HG03521 (cell line): Measurements from ENCODE around the gene STUM.
"Not testable (repeated sequence)": the region's sequence is repeated elsewhere in the genome, so short reads cannot be mapped to it uniquely, and the experiment has no call there.

Experiments
- ATAC-seq: cut with Tn5 transposase; IDR thresholded peaks from one replicate; pipeline ENCODE4 v1.9.1; 2021; ENCODE audit warnings: mild to moderate bottlenecking, moderate library complexity; ENCODE audit not compliant: unreplicated experiment

Gene STUM

DNA sequence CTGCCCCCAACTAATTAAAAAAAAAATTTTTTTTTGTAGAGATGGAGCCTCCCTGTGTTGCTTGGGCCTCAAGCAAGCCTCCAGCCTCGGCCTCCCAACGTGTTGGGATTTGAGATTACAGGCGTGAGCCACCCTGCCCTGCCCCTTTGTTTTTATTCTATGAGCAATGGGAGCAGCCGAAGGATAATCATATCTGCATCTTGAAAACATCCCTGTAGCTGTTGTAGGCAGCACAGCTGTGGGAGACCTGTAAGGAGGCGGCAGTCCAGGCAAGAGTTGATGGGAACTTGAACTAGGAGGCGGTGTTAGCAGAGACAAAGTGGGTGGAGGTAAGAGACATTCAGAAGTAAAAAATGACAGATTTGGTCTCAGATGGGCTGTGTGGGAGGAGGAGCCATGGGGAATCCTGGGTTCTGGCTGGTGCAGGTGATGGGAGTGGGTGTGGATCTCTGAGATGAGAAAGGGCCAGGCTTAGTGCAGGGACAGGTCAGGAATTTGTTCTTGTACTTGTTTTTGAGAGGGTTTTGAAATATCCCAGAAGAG lies 31.3 kb downstream of the STUM start:
- no peak for ATAC-seq

DNA sequence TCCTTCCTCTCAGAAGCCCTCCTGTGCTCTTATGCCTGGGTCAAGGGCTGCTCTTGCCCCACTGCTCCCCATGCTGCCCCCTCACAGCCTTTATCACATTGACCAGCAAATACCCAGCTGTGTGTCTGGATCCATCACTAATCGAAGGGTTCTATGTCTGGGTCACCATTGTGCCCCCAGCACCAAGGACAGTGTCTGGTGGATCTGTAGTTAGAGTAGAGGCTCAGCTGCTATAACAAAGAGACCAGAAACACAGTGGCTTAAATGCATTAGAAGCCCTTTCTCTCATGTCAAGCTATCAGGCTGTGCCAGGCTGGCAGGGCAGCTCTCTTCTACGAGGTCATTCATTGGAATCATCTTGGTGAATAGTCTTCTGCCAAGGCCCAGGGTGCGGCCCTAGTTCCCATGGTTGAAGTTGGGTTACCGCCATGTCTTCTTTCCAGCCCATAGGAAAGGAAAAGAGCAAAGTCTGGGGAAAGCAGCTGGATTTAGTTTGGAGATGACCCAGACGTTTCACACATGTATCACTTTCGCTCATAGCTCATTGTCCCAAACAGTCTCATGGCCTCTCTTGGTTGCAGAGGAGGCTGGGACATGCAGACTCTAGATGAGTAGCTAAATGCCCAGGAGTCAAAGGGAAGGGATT lies 32.2 kb downstream of the STUM start:
- ATAC-seq: no peak

GRCh38 chr1:226581650-226582330 lies 33.2 kb downstream of the STUM start:
- no peak for ATAC-seq

GRCh38 chr1:226582966-226583365 lies 34.4 kb downstream of the STUM start:
- no peak for ATAC-seq

DNA sequence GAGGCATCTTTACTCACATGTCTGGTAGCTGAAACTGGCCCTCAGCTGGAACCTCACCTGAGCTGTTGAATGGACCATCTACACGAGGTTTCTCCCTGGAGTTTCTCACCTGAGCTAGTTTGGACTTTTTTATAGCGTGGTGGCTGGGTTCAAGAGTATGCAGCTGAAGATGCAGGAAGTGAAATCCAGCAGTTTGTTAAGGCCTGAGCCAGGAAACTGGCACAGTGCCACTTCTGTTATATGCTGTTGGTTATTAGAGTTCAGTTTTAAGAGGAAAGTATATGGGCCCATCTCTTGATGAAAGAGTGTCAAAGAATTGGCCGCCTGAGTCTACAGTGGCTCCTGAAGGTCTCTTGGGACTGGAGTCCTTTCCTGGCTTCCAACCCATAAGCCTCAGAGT lies 35.6 kb downstream of the STUM start:
- ATAC-seq: no peak

DNA sequence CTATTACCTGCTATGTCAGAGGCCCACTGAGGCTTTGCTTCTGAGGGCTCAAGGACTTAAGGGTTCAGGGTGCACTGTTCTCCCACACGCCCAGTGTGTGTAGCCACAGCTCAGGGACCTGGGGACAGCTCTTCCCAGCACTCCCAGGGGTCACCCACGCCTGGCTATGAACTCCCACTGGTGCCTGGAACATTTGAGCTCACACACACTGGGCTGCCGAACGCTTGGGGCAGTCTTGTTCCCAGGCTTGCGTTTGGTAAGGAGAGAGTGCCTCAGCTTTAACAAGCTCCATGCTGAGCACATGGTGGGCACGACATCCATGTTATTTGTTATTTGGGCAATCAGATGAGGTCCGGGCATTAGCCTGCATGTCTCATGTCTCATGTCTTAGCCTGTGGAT lies 37.6 kb downstream of the STUM start:
- ATAC-seq: no peak

DNA sequence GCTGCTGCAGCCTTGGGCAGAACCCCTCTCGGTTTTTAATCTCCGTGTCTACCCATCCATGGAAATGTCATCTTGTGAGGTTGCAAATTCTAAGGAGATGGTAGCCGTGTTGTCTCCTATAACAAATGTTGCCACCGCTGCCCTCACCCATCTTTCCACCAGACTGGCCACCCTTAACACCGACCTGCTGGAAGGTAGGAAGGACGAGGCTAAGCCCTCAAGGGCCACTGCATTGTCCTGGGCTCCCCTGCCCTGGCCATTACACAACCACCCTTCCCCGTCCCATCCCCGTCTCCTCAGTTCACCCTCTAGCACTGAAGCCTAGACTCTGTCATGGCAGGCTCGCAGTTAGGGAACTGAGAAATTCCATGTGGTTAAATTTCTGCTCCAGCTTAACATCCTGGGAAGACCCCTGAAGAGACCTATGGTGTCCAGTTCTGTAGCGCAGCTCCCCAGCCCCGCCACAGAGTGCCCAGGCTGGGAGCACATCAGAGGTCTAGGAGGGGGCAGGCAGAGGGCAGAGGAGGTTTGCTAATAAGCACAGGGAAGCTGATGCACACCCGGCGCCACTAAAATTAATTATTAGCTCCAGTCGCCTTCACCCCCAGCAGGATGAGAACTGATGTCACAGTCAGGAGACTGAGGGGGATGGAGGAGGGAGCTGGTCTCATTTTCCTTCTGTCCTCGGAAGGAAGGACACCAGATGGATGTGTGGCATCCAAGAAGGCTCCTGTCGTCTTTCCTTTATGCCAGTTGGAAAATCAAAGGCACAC lies 38.3 kb downstream of the STUM start:
- no peak for ATAC-seq

DNA sequence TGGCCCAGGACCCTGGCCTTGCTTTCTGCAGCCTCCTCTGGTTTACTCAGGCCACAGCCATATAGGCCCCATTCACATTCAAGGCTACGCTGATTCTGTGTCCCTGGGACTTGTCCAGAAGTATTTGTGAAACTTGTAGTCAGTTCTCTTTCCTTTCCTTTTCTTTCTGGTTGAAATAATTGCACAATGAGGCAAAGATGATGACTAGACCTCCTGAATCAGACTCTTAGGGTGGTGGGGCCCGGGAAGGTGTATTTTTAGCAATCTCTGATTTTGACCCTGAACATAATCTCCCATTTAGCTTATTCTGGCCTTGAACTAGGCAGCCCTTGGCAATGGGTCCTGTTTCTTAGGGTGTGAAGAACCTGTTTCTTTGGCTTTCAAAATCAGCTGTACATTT lies 39.9 kb downstream of the STUM start:
- ATAC-seq: no peak

DNA sequence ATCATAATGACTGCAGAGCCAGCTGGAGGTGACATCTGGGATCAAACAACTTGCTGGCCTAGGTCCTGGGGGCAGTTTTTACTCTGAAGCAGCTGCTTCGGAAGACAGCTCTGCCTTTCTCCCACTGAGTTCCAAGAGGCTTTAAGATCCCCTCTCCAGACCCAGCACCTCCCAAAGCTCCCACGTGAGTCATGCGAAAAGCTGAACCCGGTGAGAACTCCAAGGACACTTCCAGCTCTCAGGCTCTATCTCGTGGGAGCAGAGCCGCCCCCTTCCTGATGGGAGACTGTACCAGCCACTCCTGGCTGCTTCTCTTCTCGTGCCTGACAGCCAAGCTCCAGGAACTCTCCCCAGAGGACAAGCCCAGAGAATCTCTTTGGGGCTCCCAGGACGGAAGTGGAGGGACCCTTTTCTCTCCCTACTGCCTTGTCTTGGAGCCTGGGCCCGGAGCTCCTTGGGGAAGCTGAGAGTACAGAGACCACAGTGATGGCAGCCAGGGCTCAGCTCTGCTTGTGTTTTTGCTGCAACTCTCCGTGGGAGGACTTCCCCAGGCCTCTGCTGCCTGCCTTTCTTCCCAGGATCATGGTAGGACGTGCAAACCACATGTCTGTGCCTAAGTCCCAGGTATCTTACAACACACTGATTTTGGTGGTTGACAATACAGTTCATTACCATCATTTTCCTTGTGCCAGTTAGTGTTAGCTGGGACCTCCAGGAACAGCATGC lies 40.6 kb downstream of the STUM start:
- ATAC-seq: no peak

DNA sequence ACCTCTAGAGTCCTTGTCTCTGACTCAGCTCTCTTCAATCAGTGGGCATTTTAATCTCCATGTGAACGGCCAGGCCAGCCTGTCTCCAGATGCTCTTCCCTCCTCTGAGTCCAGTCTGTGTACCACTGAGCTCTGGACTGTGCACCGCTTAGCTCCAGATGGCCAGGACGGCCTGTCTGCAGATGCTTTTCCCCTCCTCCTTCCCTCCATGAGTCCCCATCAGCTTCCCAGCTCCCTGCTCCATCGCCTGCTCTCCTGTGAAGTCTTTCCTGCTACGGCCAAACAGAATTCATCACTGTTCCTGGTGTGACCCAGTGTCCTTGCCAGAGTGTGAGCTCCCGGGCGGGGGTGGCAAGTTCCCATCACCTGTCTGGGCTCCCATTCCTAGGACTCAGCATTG lies 42.0 kb downstream of the STUM start:
- no peak for ATAC-seq

DNA sequence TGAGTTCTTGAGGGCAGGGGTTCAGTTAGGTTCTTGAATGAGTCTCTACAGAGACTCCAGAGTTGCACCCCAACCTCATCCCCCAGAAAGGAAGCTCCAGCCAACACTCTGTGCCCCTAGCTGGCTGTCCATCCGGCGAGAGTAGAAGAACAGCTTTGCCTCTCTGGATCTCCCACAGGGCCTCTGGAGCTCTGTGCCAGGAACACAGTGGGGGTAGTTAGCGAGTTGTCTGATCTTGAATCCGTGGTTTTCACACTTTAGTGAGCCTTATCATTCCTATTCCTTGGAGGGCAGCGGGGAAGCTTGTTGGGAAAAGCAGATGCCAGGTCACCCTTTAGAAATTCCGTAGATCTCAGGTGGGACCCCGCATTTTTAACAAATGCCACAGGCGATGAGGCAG lies 45.0 kb downstream of the STUM start:
- ATAC-seq: no peak

GRCh38 chr1:226596531-226597165 lies 48.1 kb downstream of the STUM start:
- ATAC-seq: no peak

DNA sequence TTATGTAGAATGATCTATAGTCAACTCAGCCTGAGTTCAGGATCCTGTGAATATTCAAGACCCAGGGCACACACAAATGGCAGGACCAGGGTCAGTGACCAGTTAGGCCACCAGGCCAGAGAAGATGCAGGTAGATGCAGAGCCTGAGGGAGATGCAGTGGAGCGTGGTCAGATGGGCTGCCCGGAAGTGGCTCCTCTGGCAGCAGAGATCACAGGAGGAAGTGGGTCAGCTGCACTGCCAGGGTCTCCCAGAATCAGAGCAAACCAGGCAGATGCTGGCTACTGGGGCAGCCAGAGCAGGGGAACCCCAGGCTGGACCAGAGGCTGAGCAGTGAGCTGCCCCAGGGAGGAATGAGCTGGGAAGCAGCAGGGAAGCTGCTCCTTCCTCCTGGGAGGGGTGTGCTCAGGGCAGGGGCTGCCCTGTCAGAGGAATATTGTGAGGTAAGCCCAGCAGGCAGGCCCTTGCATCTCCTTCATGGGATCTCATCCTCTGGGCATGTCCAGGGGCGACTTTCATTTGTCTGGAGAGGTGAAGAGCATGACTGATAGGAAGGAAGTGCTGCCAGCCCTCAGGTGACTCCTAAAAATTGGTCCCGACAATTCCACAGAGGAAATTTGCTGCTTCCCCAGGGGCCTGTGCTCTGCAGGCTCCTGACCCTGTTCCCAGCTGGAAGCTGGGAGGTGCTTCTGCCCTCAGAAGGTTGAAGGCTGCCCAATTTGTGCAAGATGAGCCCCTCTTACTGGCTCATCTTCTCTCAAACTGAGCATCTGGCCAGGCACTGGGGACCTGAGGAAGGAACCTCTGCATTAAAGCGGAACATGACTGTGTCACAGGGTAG lies 49.3 kb downstream of the STUM start:
- no peak for ATAC-seq

DNA sequence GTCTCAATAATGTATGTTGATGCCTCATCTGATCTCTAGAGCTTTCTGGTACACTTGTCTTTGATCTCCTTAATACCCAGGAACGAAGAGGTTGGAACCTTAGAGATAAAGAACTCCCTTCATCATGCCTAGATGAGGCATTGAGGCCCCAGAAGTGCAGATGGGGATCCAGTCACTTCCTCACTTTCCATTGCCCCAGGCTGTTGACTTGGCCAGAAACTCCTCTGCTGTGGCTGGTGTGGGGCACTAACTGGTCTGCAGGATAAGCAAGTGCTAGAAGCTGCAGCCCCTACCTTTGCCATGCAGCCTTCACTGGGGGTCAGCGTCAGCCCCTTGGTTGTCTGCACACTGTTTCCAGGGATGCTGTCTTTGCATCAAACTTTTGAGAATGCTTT lies 49.9 kb downstream of the STUM start:
- ATAC-seq: no peak

- ATAC-seq: not testable (repeated sequence)
Observed at GRCh38 chr1:226598955-226599354, 50.4 kb downstream of the STUM start.

DNA sequence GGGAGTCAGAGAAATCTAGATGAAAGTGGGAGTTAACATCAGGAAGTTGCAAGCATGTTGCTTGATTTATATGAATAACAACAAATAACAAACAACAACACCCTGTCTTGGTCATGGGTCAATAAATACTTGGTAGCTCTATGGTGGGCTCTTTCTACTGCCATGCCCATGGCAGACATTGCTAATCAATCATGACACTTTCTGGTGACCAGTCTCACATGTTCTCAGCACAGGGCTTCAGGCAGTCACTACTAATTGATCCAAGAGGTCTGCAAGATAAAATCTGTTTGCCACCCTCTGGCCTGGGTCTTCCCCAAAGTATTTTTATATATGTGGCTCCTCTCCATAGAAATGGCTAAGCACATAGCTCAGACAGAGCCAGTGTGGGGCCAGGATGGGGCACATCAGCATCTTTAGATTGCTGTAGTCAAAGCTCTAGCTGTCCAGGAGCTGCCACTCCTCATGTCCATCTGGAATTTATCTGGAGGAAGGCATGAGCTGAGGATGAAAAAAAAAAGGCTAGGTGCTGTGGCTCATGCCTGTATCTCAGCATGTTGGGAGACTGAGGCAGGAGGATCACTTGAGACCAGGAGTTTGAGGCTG lies 51.2 kb downstream of the STUM start:
- no peak for ATAC-seq

- ATAC-seq: no peak
Observed at GRCh38 chr1:226600254-226600653, 51.7 kb downstream of the STUM start.

DNA sequence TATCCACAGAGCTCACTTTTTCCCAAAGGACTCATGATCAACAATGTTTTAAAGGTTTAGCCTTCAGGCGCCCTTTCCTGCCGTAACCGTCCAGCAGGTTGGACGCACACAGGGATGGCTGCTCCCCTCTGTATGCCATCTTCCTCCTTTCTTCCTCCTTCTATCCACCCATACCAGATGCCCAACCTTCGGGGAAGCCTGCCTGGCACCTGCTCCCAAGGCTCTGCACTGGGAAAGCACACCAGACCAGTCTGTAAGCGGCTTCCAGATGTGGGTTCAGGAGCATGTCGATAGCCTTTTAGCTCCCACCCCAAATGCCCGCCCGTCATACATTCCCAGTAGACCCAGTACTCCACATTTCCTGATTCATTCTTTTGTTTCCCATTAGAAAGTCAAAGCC lies 52.9 kb downstream of the STUM start:
- no peak for ATAC-seq
